Measurements from ENCODE around the gene ESAM.

The ESAM gene

GRCh38 chr11:124783002-124783401 lies 20.9 kb upstream of the ESAM start:
- Histone ChIP-seq H3K79me2 (ENCODE audit: low read length) (peaks cover 16% of the 10 kb centered on the region; the same call in 1 of the 2 replicates), H2AFZ (ENCODE audit: low read length) (no peak overlapping the region), H3K9me3 (replicated peaks; ENCODE audit: insufficient read depth, low read length) (no peaks in the 10 kb centered on the region), H3K9ac (ENCODE audit: low read length) (no peak overlapping the region), H3K4me2 (ENCODE audit: low read depth, low read length) (no peak overlapping the region), H3K36me3 (replicated peaks; ENCODE audit: insufficient read depth, low read length) (no peaks in the 10 kb centered on the region), H3K27me3 (replicated peaks; ENCODE audit: insufficient read depth, low read length) (no peaks in the 10 kb centered on the region), H3F3A (ENCODE audit: insufficient read depth, low read length) (peaks cover 5% of the 10 kb centered on the region; the same call in 1 of the 2 replicates), H3K4me1 (ENCODE audit: low read length) (peaks cover 16% of the 10 kb centered on the region), H3K9me2 (replicated peaks; ENCODE audit: insufficient read depth, low read length) (no peaks in the 10 kb centered on the region), H3K27ac (ENCODE audit: low read length) (no peak overlapping the region), H3K4me3 (ENCODE audit: low read length) (no peak overlapping the region), H4K20me1 (ENCODE audit: insufficient read depth, low read length) (no peaks in the 10 kb centered on the region; the same call in 1 of the 2 replicates)
- no peak for DNase-seq
- TF ChIP-seq, protein P1, sequence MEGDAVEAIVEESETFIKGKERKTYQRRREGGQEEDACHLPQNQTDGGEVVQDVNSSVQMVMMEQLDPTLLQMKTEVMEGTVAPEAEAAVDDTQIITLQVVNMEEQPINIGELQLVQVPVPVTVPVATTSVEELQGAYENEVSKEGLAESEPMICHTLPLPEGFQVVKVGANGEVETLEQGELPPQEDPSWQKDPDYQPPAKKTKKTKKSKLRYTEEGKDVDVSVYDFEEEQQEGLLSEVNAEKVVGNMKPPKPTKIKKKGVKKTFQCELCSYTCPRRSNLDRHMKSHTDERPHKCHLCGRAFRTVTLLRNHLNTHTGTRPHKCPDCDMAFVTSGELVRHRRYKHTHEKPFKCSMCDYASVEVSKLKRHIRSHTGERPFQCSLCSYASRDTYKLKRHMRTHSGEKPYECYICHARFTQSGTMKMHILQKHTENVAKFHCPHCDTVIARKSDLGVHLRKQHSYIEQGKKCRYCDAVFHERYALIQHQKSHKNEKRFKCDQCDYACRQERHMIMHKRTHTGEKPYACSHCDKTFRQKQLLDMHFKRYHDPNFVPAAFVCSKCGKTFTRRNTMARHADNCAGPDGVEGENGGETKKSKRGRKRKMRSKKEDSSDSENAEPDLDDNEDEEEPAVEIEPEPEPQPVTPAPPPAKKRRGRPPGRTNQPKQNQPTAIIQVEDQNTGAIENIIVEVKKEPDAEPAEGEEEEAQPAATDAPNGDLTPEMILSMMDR (IDR thresholded peaks at IDR 0.05; ENCODE audit: low read length), result no peak
- no peak for TF ChIP-seq EZH2 (optimal IDR thresholded peaks at IDR 0.05; ENCODE audit: low read depth, low read length)

GRCh38 chr11:124779568-124779967 lies 17.5 kb upstream of the ESAM start:
- Histone ChIP-seq H3K4me2 (ENCODE audit: low read depth, low read length) (no peak overlapping the region), H4K20me1 (ENCODE audit: insufficient read depth, low read length) (no peaks in the 10 kb centered on the region; the same call in 1 of the 2 replicates), H2AFZ (ENCODE audit: low read length) (no peak overlapping the region), H3K9me2 (replicated peaks; ENCODE audit: insufficient read depth, low read length) (no peaks in the 10 kb centered on the region), H3K36me3 (replicated peaks; ENCODE audit: insufficient read depth, low read length) (no peaks in the 10 kb centered on the region), H3K9ac (ENCODE audit: low read length) (no peak overlapping the region), H3K27ac (ENCODE audit: low read length) (no peak overlapping the region), H3F3A (ENCODE audit: insufficient read depth, low read length) (peaks cover 5% of the 10 kb centered on the region; the same call in 1 of the 2 replicates), H3K4me3 (ENCODE audit: low read length) (no peak overlapping the region), H3K27me3 (replicated peaks; ENCODE audit: insufficient read depth, low read length) (no peaks in the 10 kb centered on the region), H3K4me1 (ENCODE audit: low read length) (peaks cover 10% of the 10 kb centered on the region), H3K79me2 (ENCODE audit: low read length) (no peaks in the 10 kb centered on the region; the same call in 1 of the 2 replicates), H3K9me3 (replicated peaks; ENCODE audit: insufficient read depth, low read length) (no peaks in the 10 kb centered on the region)
- TF ChIP-seq EZH2 (optimal IDR thresholded peaks at IDR 0.05; ENCODE audit: low read depth, low read length) (no peak), EZH2phosphoT487 (IDR thresholded peaks at IDR 0.05; ENCODE audit: low read length) (no peak)
- TF ChIP-seq, protein P1 (IDR thresholded peaks at IDR 0.05; ENCODE audit: low read length), result no peak
- DNase-seq, result no peak

DNA sequence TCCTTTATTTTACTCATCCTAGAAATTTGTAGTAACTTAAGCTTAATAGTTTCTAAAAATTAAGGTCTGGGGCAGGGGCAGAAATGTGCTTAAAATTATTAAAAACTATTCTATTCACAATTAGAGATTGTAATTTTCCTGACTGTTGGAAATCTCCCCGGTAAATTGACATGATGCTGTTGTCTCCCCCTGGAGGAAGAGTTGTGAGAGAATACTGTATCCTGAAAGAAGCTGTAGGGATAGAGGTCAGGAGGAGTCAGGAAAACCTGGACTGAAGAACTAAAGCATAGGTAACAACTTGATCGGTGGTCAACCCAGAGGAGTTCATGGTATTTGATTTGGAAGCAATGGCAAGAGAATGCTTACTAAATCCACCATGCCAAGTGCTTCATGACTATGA lies 16.2 kb upstream of the ESAM start:
- Histone ChIP-seq H4K20me1 (ENCODE audit: insufficient read depth, low read length) (no peaks in the 10 kb centered on the region), H3K9ac (ENCODE audit: low read length) (no peak overlapping the region), H3K36me3 (replicated peaks; ENCODE audit: insufficient read depth, low read length) (no peaks in the 10 kb centered on the region), H3K79me2 (ENCODE audit: low read length) (no peaks in the 10 kb centered on the region; the same call in 1 of the 2 replicates), H3K4me3 (ENCODE audit: low read length) (no peak overlapping the region), H3K4me1 (ENCODE audit: low read length) (no peaks in the 10 kb centered on the region), H3K9me3 (replicated peaks; ENCODE audit: insufficient read depth, low read length) (no peaks in the 10 kb centered on the region), H3K27me3 (replicated peaks; ENCODE audit: insufficient read depth, low read length) (no peaks in the 10 kb centered on the region), H3K27ac (ENCODE audit: low read length) (no peak overlapping the region), H2AFZ (ENCODE audit: low read length) (no peak overlapping the region), H3K4me2 (ENCODE audit: low read depth, low read length) (no peak overlapping the region), H3K9me2 (replicated peaks; ENCODE audit: insufficient read depth, low read length) (no peaks in the 10 kb centered on the region), H3F3A (ENCODE audit: insufficient read depth, low read length) (no peaks in the 10 kb centered on the region; the same call in 1 of the 2 replicates)
- no peak for DNase-seq
- TF ChIP-seq EZH2 (optimal IDR thresholded peaks at IDR 0.05; ENCODE audit: low read depth, low read length) (no peak), EZH2phosphoT487 (IDR thresholded peaks at IDR 0.05; ENCODE audit: low read length) (no peak)
- TF ChIP-seq, protein P1 (IDR thresholded peaks at IDR 0.05; ENCODE audit: low read length), result no peak

Data from MM.1S (cell line).